K562 (cell line): ENCODE results near the gene RNF175. TPM values are rescaled to one million over a fixed set of nuclear protein-coding genes. Genes with fewer than 3 reads are reported as not detected.

Source experiments
- ATAC-seq: fragments of 200-7000 bp; cut with Tn5 transposase; 3 replicates; pipeline ENCODE4 v1.9.1; 2020; ENCODE audit warnings: moderate library complexity
- BruUV-seq: library from RNA; stranded (reverse); fragments of 400-500 nt; replicated peaks from 2 replicates; lab custom pipeline; 2021; lab: Mats Ljungman, UMichigan
- CTCF ChIA-PET: fragments of 300-600 bp; formaldehyde crosslinking; extraction: SDS; loops from one replicate; lab custom pipeline; 2021; ENCODE audit warnings: low intra/inter-chr PET ratio; lab: Yijun Ruan, JAX
- POLR2A ChIA-PET: fragments of 300-600, 350-650 bp; sonication (Branson Sonifier 250); formaldehyde crosslinking; extraction: SDS; loops from one replicate; lab custom pipeline; 2021; ENCODE audit warnings: antibody characterized with exemption, inconsistent platforms; lab: Yijun Ruan, JAX
- DNase-seq, 4 experiments: peaks; one replicate each; pipeline versions ENCODE4 v3.0.0 to v3.0.0-alpha.2; 2011 to 2018; ENCODE audit warnings: low spot score in 3 of 4, mixed read lengths in 3 of 4; ENCODE audit errors: extremely low read depth in 1 of 4
- FAIRE-seq: peaks from 2 replicates; lab custom pipeline; 2011; peaks lifted over from hg19 to GRCh38; lab: Jason Lieb, UNC
- H2AFZ ChIP-seq: 2 replicates; pipeline ENCODE4 v1.6.0; 2011; ENCODE audit warnings: low read depth, low read length, control low read depth, inconsistent platforms
- H3K27ac ChIP-seq: fragments of 200-600 bp; 3 replicates; pipeline ENCODE4 v1.8.0; 2011; ENCODE audit warnings: low read depth, mild to moderate bottlenecking, control low read depth, inconsistent platforms, low read length, moderate library complexity, mixed read lengths; ENCODE audit errors: extremely low read depth
- H3K27me3 ChIP-seq, 2 experiments: fragments of 300-600 bp in 1 of 2; 2 replicates in 1 of 2; 3 replicates in 1 of 2; pipeline versions ENCODE4 v1.6.0 to v1.8.0; 2011; ENCODE audit warnings: inconsistent platforms in 2 of 2, low read length in 2 of 2, mild to moderate bottlenecking in 1 of 2, mixed read lengths in 1 of 2, moderate library complexity in 1 of 2; ENCODE audit not compliant: control insufficient read depth in 2 of 2, insufficient read depth in 2 of 2
- H3K36me3 ChIP-seq: fragments of 300-600 bp; 3 replicates; pipeline ENCODE4 v1.8.0; 2011; ENCODE audit warnings: mild to moderate bottlenecking, low read length, inconsistent platforms; ENCODE audit not compliant: control insufficient read depth, insufficient read depth
- H3K4me1 ChIP-seq, 2 experiments: fragments of 200-600 bp in 1 of 2; replicated peaks in 1 of 2; 2 replicates in 1 of 2; 3 replicates in 1 of 2; pipeline versions ENCODE4 v1.5.1 to v1.8.0; 2011; ENCODE audit warnings: inconsistent platforms in 2 of 2, low read length in 2 of 2, mild to moderate bottlenecking in 1 of 2, mixed read lengths in 1 of 2, moderate library complexity in 1 of 2; ENCODE audit not compliant: control insufficient read depth in 2 of 2, insufficient read depth in 2 of 2
- H3K4me2 ChIP-seq: 2 replicates; pipeline ENCODE4 v1.6.1; 2011; ENCODE audit warnings: low read length, control low read depth, inconsistent platforms, mixed read lengths; ENCODE audit not compliant: insufficient read depth
- H3K4me3 ChIP-seq: fragments of 200-600 bp; sonication (generic), shearing (Covaris generic); 2 replicates; pipeline ENCODE4 v1.5.1; 2016; ENCODE audit warnings: control low read depth, inconsistent platforms
- H3K79me2 ChIP-seq: fragments of 200-600 bp; 3 replicates; pipeline ENCODE4 v1.8.0; 2011; ENCODE audit warnings: low read length, inconsistent platforms; ENCODE audit not compliant: control insufficient read depth, insufficient read depth
- H3K9ac ChIP-seq, 2 experiments: 2 replicates each; pipeline versions ENCODE4 v1.6.0 to v1.6.1; 2011; ENCODE audit warnings: low read depth in 2 of 2, low read length in 2 of 2, control low read depth in 1 of 2, inconsistent platforms in 1 of 2, mild to moderate bottlenecking in 1 of 2, mixed read lengths in 1 of 2; ENCODE audit not compliant: insufficient read depth in 1 of 2
- H3K9me1 ChIP-seq: one replicate; pipeline ENCODE4 v1.6.0; 2011; ENCODE audit warnings: inconsistent platforms, mild to moderate bottlenecking, low read length, moderate library complexity; ENCODE audit not compliant: control insufficient read depth, insufficient read depth
- H3K9me3 ChIP-seq: replicated peaks from 2 replicates; pipeline ENCODE4 v1.5.1; 2011; ENCODE audit warnings: low read depth, low read length, inconsistent platforms; ENCODE audit not compliant: control insufficient read depth, insufficient read depth
- H4K20me1 ChIP-seq: replicated peaks from 2 replicates; pipeline ENCODE4 v1.6.1; 2011; ENCODE audit warnings: low read length, inconsistent platforms, mixed read lengths; ENCODE audit not compliant: control insufficient read depth, insufficient read depth
- ATF6 ChIP-seq: sonication (generic); formaldehyde crosslinking; IDR thresholded peaks from 2 replicates; pipeline ENCODE4 v1.4.0; 2020; ENCODE audit warnings: mild to moderate bottlenecking, missing genetic modification reagents
- BCL6 ChIP-seq: fragments of 250-450 bp; sonication (Bioruptor Pico); IDR thresholded peaks from 2 replicates; pipeline ENCODE4 v1.4.0; 2020
- DMBX1 ChIP-seq: fragments of 250-450 bp; sonication (Bioruptor Pico); IDR thresholded peaks from 2 replicates; pipeline ENCODE4 v1.8.0; 2022; ENCODE audit warnings: inconsistent platforms, mild to moderate bottlenecking, moderate library complexity, borderline replicate concordance
- ETV1 ChIP-seq: fragments of 450-650 bp; conservative IDR thresholded peaks from 2 replicates; pipeline ENCODE4 v1.6.1; 2016; ENCODE audit warnings: missing genetic modification characterization, control low read depth, low read depth, missing compliant biosample characterization
- FOSL1 ChIP-seq: fragments of 200-800 bp; sonication (Bioruptor generic); conservative IDR thresholded peaks from 2 replicates; pipeline ENCODE4 v1.6.1; 2016; ENCODE audit warnings: missing genetic modification characterization, missing compliant biosample characterization
- HIVEP1 ChIP-seq: fragments of 250-450 bp; sonication (Bioruptor Pico); IDR thresholded peaks from 2 replicates; pipeline ENCODE4 v1.4.0; 2020; ENCODE audit warnings: mild to moderate bottlenecking
- JUN ChIP-seq, 2 experiments: sonication (generic) in 1 of 2; formaldehyde crosslinking in 1 of 2; IDR thresholded peaks; 2 replicates each; pipeline versions ENCODE4 v1.6.1 to v1.8.0; 2012 to 2022; ENCODE audit warnings: borderline replicate concordance in 2 of 2, mild to moderate bottlenecking in 2 of 2, improper control_type of control experiment in 1 of 2, low read depth in 1 of 2, low read length in 1 of 2, missing genetic modification reagents in 1 of 2
- MYC ChIP-seq, 2 experiments: fragments of 250-450 bp in 1 of 2; sonication (Bioruptor Pico) in 1 of 2; IDR thresholded peaks; 2 replicates each; pipeline versions ENCODE4 v1.5.1 to v1.6.1; 2012 to 2021; ENCODE audit warnings: low read depth in 2 of 2, borderline replicate concordance in 1 of 2, improper control_type of control experiment in 1 of 2, low read length in 1 of 2, mild to moderate bottlenecking in 1 of 2, moderate library complexity in 1 of 2
- NFRKB ChIP-seq: fragments of 450-650 bp; IDR thresholded peaks from 2 replicates; pipeline ENCODE4 v1.6.1; 2016; ENCODE audit warnings: low read depth
- SOX6 ChIP-seq: fragments of 450-650 bp; IDR thresholded peaks from 2 replicates; pipeline ENCODE4 v1.6.1; 2014; ENCODE audit warnings: mild to moderate bottlenecking
- TGIF2 ChIP-seq: sonication (generic); formaldehyde crosslinking; IDR thresholded peaks from 2 replicates; pipeline ENCODE4 v1.8.1; 2022; ENCODE audit warnings: mild to moderate bottlenecking, missing genetic modification reagents, moderate library complexity
- ZNF146 ChIP-seq: IDR thresholded peaks from one replicate; pipeline ENCODE4 v1.6.1; 2018; ENCODE audit warnings: missing compliant biosample characterization; ENCODE audit not compliant: unreplicated experiment
- WGBS: fragments of 100-300 bp; shearing (Covaris generic); methylation state at CpG from one replicate; pipeline ENCODE4 v1.1.6; 2016; ENCODE audit warnings: low coverage, mixed read lengths; ENCODE audit not compliant: insufficient coverage; ENCODE audit errors: missing lambda C conversion rate; 5-methylcytosine and 5-hydroxymethylcytosine counted together
- in situ Hi-C: fragments of 300-500 bp; cut with MboI; formaldehyde crosslinking; loops from 4 replicates; pipeline ENCODE4 v1.15.0; 2018; ENCODE audit warnings: inconsistent platforms, mixed read lengths
- intact Hi-C: fragments of 100-400 bp; cut with micrococcal nuclease; formaldehyde crosslinking; loops from 2 replicates; pipeline ENCODE4 v1.14.2; 2022
- polyA plus RNA-seq, 8 experiments: library from polyadenylated mRNA; depleted of rRNA in 4 of 8; stranded (reverse) in 5 of 8; unstranded in 3 of 8; fragments of >200 nt; fragmentation: Nextera tagmentation in 2 of 8; fragmentation: Illumina TruSeq in 1 of 8; extraction: Ambion mirVana in 2 of 8; extraction: Trizol in 1 of 8; gene quantifications; 2 replicates each; pipeline versions ENCODE4 v1.2.1 to v1.2.3, GENCODE V29; 2011 to 2014; ENCODE audit warnings: inconsistent platforms in 1 of 8, missing spikeins in 1 of 8
- total RNA-seq, 7 experiments: library from RNA; depleted of rRNA in 6 of 7; stranded (reverse); fragments of >200 nt in 6 of 7; fragmentation: Illumina TruSeq in 2 of 7; extraction: Trizol in 2 of 7; gene quantifications; 2 replicates each; pipeline versions ENCODE4 v1.2.1 to v1.2.3, GENCODE V29; 2011 to 2021; ENCODE audit warnings: low replicate concordance in 1 of 7

The RNF175 gene
- total and polyA plus RNA-seq, 9 of the 15 experiments (the other 6 are each of a cell fraction or from before 2014, with no cell fraction given) = not detected

- Histone ChIP-seq H4K20me1 (no peaks in the 10 kb centered on the region), H3K79me2 (no peaks in the 10 kb centered on the region), H3K4me3 (no peak overlapping the region), H3K4me2 (no peak overlapping the region), H3K27ac (no peak overlapping the region), H3K27me3 (peaks cover 5 to 7% of the 10 kb centered on the region in 2 experiments; a peak in 3 of 5 replicates), H3K36me3 (no peaks in the 10 kb centered on the region), H3K9ac (no peak overlapping the region), H2AFZ (no peak overlapping the region), H3K9me3 (no peaks in the 10 kb centered on the region), H3K9me1 (no peaks in the 10 kb centered on the region), H3K4me1 (no peaks in the 10 kb centered on the region)
- POLR2A ChIA-PET = no interaction called here
- no peak for ATAC-seq
- CTCF ChIA-PET = interaction anchor here (0.6 kb wide), 1 partner anchor 1230 kb away, joined by 3 read pairs; no protein-coding TSS in a partner anchor
- intact Hi-C loops = no loop called here
- in situ Hi-C loops = no loop called here
- 0% methylated on average over 3 of the region's 3 CpGs for WGBS
- FAIRE-seq = no peak
- TF ChIP-seq NFRKB (no peak), TGIF2 (no peak), FOSL1 (tag) (no peak), JUN (IDR thresholded peaks at IDR 0.05; ENCODE audit: borderline replicate concordance, low read depth, low read length) (no peak), JUN (CRISPR knock-in tag; IDR thresholded peaks at IDR 0.05; ENCODE audit: borderline replicate concordance) (no peak), SOX6 (no peak), HIVEP1 (CRISPR knock-in tag) (no peak), ETV1 (tag) (no peak), DMBX1 (CRISPR knock-in tag) (no peak), ATF6 (CRISPR knock-in tag) (no peak), BCL6 (CRISPR knock-in tag) (no peak), ZNF146 (no peak), MYC (IDR thresholded peaks at IDR 0.05; ENCODE audit: low read depth, low read length) (no peak), MYC (CRISPR knock-in tag; IDR thresholded peaks at IDR 0.05; ENCODE audit: borderline replicate concordance, low read depth) (no peak)
- no peak for DNase-seq
- BruUV-seq = no TSS peak
Measured at GRCh38 chr4:153731239-153731638, 28.6 kb downstream of the RNF175 start.
